GM18520 (cell line): ENCODE data around the gene TALDO1.

Experiments
- ATAC-seq: cut with Tn5 transposase; IDR thresholded peaks from one replicate; pipeline ENCODE4 v1.9.1; 2021; ENCODE audit not compliant: unreplicated experiment

Gene TALDO1

DNA sequence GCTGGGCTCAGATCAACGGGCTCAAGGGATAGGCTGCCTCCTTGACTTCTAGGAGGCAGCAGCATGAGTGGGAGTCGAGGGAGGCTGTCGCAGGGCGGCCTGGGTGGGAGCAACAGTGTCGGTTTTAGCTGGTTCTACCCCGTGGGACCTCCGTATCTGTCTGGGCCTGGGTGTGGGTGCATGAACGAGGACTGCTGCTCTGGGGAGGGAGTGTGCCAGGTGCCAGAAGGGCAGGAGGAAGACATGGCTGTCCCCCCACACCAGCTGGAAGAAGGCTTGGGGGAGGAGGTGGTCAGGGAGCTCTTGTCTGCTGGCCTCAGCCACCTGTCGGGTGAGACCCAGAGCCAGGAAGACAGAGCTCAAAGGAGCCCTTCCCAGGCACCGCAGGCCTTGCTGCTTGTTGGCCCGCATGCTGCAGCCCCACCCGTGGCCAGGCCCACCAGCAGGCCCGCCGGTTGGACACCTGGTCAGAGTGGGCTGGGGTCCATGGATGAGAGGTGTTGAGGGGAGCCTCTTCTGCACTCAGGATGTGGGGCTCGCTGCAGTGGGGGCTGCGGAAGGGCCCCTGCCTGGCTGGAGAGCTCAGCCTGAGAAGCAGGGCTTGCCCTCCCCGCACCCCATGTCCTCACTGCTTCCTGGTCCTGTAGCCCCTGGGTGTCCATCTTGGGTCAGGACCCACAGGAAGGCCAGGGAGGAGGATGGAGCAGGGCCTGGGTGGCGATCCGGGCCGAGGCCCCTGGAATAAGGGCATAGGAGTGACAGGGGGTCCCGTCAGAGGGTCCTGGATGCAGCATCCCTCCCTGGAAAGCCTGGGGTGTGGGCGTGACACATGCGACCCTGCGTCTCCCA, 39.2 kb downstream of the TALDO1 start:
- ATAC-seq, result no peak

DNA sequence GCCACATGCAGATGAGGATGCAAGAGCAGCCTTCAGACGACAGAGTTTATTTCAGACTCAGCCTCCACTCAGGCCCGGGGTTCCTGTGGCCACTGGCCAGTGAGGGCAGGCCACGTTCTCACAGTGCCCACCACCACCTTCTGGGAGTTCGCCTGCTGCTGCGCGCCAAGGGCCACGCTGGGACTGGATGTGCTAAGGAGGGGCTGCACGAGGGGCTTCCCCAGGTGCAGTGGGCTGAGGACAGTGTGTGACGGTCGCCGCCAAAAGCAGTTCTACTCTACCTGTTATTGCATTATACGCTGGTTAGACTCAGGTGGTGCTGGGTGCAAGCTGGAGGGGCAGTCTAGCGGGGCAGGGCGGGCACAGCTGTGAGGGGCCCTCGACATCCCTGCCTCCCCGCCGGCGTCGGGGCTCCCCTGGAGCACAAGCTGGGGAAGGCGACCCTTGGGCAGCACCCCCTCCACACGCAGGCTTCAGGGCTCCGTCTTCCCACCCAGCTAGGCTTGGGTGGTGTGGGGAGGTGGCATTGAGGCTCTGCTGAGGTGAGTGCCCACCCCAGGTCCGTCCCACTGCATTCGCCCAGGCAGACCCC, 39.9 kb downstream of the TALDO1 start:
- ATAC-seq, result no peak

DNA sequence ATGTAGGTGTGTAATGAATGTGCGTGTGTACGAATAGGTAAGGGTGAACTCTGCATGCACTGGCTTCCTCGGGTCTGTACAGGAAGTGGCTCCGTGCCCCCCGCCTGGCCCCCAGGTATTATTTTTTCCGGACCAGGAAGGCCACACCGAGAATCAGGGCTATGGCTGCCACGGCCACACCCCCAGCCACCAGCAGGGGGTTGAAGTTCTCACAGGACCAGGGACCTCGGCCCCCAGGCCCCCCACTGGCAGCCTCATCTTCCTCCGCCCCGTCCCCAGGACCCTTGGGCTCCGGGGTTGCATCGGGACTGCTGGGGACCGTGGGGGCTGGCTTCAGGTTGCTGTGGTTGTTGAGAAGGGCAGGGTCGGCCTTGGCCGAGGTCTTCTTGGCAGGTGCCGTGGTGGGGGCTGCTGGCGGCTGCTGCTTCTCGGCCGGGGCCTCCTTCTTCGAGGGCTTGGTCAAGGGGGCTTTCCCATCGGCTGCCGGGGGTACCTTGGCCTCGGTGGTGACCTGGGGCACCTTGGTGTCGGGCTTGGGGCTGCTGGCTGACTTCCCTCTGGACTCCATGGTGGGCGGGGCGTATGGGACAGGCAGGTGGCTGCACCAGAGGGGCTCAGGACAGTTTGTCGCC, 40.9 kb downstream of the TALDO1 start:
- no peak for ATAC-seq

DNA sequence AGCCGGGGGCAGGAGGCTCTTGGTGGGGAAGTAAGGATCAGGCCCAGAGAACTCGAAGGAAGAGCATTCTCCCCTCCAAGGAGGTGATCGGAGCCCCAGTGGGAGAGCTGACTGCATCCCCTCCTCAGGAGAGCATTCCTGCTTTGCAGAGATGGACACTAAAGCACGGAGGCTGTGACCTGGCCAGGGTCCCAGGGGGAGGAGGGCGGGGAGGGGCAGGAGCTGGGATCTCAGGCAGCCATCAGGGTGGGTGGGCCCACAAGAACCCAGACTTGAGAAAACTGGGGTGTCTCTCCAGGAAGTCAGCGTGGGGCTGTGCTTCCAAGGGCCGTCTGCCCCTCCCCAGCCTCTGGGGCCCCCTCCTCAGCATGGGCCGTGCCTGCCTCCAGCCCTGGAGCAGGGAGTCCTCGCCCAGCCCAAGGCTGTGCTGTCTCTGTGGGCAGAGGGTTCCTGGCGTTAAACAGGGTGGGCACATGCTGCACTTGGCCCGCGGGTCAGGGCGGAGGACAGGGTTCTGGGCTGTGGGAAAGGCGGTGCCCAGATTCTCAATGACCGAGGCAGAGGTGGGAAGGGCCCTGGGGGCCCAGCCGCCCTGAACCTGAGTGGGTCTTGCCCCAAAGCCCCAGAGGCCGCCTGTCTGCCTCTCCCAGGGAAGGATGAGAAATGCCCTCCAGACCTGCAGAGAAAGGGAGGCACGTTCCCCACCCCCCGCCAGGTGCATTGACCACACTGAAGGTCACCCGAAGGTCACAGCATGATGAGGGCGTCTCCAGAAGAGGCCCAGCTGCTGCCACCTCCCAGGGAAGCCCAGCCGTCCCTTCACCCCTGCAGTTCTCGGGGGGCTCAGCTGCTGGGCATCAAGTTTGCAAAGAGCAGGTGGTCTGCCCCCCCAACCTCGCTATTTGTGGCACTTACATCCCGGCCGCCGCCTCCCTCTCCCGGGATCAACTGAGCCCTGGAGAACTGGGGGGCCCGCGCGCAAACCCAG, 42.0 kb downstream of the TALDO1 start:
- no peak for ATAC-seq

DNA sequence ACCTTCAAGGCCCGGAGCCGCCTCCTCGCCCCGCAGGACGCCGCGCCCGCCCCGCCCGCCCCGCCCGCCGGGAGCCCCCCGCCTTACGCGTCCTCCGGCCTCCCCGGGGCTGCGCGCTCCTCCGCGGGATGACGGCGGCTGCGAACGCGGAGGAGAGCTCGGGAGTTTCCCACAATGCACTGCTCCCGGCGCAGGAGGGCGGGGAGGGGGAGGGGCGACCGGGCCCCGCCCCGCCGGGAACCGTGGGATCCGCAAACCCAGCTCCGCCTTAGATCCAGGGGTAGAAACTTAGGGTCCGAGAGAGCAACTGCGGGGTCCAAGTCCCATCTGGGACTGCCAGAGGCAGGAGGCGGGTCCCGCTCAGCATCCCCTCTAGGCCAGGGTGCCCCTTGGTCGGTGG, 42.7 kb downstream of the TALDO1 start, which contains the start of gene CEND1:
CEND1 (minus strand) TSS at position 148 of the 400 bp plus-strand sequence. CDS start 1,514 bp downstream, outside the sequence.
- ATAC-seq, result no peak

DNA sequence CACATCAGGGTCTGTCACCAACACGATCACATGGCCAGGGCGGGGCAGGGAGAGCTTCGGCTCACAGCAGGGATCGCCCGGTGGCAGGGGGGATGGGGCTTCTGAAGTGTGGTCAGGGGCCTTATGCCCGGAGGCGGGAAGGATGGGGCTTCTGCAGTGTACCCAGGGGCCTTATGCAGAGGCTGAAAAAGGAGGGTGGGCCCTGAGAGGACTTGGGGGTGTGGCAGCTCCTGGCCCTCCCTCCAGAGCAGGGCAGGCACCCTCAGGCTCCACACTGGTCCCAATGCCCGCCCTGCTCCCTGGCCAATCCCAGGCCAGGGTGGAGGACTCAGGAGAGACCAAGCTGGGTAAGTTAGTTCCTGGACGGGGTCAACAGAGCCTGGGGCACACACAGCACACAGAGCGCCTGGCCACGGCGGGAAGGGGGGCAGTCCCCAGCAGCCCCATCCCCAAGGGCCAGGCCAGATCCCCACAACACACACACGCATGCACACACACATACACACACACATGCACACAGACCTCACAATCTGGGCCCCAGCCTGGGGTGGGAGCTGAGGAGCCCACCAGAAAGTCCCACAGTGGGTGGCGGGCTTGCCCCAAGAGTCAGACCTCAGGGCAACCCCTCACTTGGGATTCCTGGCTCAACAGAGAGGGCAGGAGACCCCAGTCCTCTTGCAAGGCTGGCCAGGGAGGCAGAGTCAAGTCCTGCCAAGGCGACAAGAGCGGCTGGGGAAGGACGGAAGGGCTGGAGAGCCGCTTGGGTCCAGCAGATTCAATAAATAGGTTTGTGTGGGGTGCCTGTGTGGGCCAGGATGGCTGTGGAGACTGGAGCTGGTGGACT, 43.7 kb downstream of the TALDO1 start:
- ATAC-seq, result no peak

DNA sequence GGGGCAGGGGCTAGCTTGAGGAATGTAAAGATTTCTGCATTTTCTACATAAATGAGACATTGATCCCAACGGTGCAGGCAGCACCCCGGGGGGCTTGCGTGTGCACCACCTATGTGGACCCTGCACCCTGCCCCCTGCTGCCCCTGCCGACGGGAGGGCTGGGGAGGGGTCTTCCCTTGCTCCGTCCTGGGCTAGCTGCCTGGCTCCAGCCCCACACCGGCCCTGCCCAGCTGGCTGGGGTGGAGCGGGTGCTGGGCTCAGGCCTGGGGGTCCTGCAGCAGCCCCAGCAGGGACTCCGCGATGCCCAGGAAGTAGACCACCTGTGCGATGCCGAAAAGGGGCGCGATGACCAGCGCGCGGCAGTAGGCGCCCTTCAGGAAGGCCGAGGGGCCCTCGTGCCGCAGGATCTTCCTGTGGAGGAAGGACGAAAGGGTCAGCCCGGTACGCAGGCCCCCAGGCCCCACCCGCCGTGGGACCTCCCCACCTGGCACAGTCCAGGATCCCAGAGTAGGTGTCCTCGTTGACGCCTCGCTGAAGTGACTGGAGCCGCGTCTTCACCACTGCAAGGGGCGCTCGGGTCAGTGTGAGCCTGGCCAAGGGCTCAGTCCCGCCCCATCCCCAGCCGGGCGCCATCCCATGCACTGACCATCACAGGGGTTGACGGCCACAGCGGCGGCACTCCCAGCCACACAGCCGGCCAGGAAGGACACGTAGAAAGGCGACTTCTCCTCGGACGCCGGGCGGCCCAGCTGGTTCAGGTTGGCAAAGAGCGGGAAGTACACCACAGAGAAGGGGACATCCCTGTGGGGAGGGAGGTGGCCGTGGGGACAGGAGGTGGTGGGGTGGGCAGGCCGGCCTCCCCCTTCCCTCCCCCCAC, 44.6 kb downstream of the TALDO1 start:
- no peak for ATAC-seq

DNA sequence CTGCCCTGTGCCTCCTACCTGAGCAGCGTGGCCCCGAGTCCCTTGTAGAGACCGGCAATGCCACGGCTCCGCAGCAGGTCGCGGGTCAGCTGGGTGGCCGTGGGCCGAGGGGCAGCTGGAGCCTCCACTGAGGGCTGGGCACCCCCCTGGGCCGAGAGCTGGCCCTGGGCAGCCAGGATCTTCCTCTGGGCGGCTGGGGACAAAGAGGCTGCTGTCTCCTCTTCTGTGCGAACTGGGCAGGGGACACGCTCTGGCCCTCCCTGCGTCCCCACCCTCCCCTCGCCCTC, 45.2 kb downstream of the TALDO1 start:
- no peak for ATAC-seq

DNA sequence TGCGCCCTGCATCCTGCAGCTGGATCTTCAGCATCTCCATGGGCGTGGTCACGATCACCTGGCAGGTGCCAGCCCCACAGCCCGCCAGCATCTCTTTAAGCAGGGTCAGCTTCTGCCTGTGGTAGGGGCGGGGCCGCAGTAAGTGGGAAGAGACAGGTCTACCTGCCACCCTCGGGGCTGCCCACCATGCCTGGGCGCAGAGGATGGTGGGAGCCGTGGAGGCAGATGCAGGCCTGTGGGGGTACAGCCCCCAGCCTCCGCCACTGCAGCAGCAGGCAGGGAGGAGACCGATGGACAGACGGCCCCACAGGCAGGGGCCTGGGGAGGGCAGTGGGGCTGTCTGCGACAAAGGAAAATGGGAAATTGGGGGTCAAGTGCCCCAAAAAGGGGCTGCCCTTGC, 45.6 kb downstream of the TALDO1 start:
- ATAC-seq, result no peak

DNA sequence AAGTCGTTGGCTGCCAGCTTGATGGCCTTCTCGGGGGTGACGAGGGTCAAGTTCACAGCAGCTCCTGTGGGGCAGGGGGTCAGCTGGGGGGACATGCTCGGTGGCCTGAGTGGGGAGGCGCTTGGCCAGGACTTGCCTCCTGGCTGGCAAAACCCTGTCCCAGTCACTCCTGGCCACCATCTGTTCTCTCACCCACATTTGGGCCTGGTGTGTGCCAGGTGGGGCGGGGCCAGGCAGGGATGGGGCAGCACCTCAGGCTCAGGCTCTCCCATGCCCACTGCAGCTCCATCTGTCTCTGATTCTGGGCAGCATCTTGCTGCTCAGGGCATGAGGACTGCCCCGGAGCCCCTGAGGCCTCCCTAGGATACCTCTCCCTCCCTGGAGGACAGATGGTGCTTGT, 46.3 kb downstream of the TALDO1 start:
- no peak for ATAC-seq

DNA sequence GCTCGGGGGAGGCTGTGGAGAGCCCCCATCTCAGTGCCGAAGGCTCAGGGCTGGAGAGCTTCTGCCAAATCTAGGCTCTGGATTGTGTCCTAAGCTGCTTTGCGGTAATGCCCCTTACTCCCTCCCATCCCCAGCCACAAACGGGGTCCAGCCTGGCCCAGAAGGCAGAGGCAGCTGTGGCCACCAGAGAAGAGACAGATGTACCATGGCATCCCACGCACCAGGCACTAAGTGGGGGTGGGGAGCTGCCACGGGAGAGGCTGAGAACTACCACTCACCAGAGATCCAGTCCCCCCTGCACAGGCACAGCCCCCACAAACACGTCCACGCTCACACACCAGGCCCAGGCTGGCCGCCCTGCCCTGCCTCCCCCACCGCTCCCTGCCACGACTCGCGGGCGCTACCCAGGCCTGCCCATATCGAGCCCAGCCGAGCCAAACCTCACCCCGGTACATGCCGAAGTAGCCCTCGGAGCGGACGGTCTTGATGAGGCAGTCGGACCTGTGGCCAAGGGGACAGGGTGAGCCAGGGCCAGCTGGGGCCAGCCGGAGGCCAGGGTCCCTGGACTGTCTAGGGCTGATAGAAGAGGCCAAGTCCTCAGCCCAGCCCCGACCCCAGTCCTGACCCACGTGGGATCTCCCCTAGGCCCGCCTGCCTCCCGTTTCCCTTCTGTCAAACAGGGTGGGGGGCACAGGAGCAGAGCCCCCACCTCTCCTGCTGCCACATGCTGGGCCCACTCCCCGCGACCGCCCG, 46.9 kb downstream of the TALDO1 start:
- ATAC-seq, result no peak

DNA sequence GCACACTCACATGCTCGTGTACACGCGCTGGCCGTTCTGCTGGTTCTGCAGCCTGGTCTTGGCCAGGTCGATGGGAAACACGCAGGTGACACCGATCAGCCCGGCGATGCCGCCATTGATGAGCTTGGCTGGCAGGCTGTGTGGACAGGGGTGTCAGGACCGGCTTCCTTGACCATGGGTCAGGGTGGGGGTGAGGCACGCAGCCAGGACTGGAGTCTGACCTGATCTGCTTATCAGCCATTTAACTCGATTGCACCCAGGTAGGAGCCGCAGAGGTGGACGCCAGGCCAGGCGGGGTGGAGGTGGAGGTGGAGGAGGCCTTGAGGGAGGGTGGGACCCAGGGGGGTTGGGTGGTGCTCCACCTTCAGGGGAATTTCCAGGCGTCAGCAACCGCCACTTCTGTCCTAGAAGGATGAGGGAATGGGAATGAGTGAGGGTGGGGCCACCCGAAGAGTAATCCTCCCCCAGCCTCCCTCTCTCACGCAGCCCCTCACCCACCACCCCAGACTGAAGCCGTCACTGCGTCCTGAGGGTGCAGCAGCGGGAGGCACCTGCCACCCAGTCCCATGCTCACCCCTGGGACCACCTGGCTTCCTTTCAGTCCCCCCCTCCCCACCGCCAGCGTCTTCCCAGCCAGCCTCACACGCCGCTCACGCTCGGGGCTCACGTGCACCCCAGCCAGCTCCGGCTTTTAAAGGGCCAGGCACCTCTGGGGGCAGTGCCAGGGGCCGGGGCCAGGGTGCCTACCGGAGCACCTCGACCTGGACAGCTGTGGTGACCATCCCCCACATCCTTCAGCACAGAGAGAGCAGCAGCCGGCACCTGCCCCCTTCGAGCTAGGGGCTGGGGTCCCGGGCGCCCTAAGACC, 47.7 kb downstream of the TALDO1 start:
- ATAC-seq, result no peak

DNA sequence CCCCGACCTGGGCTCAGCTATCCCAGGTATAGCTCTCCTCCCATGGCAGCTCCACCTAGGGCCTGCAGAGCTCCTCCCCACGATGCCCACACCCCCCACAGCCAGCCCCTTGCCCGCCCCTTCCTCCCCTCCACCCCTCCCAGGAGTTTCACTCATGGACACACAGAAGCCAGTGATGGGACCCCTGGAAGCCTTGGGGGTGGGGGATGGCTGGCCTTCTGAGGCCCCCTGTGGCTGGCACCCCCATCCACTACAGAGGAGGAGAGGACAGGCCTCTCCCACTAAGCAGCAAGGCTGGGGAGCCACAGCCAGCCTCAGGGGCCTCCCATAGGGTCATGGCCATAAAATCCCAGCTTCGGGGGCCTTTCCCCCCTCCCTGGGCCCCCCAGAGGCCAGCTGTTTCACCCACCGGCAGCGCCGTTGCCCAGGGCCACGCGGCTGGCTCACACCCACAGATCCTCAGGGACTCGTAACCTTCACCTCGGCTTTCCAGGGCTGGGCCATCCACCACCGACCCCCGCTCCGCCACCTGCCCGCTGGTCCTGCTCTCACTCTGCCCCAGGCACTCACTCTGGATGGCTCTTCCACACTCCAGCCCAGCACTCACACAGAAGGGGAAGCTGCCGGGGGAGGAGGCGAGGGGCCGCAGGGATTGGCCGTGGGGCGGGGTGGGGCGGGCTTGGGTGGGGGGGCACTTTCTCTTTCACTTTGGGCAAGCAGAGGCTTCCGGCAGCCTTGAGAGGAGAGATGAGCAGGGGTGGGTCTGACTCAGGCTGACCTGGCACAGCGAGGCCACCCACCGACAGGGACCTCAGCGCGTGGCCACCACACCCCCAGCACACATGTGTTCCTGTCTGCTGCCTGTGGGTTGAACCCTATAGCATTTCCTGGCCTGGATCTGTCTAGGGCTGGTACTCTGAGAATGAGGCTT, 48.6 kb downstream of the TALDO1 start:
- no peak for ATAC-seq

DNA sequence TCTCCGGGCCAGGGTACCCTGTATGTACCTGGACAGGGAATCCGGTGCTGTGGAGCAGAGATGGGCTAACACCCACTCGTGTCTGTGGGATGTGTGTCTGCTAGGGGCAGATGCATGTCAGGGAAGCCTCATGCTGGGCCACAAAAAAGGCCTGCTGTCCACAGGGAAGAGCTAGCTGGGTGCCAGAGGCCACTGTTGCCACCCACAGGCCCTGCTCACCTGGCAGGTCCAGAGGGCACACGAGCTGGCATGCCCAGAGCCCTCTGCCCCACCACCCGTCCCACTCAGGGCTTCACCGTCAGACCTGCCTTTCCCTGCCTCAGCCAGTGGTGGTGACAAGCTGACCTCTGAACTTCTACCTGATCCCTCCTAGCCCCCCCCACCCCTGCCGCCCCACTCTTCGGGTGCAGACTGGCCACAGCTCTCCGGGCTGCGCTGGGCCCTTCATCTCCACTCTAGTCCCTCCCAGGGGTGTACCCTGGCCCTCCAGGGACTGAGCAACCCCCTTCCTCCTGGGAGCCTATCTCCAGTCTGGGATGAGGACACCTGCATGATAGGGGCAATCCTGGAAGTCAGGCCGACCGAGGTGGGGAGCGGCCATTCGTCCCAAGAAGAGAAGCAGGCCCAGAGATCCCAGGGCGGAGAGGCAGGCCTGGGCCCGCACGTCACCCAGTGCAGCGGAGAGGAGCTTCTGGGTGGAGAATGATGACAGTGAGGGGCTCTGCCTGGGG, 49.5 kb downstream of the TALDO1 start:
- no peak for ATAC-seq

DNA sequence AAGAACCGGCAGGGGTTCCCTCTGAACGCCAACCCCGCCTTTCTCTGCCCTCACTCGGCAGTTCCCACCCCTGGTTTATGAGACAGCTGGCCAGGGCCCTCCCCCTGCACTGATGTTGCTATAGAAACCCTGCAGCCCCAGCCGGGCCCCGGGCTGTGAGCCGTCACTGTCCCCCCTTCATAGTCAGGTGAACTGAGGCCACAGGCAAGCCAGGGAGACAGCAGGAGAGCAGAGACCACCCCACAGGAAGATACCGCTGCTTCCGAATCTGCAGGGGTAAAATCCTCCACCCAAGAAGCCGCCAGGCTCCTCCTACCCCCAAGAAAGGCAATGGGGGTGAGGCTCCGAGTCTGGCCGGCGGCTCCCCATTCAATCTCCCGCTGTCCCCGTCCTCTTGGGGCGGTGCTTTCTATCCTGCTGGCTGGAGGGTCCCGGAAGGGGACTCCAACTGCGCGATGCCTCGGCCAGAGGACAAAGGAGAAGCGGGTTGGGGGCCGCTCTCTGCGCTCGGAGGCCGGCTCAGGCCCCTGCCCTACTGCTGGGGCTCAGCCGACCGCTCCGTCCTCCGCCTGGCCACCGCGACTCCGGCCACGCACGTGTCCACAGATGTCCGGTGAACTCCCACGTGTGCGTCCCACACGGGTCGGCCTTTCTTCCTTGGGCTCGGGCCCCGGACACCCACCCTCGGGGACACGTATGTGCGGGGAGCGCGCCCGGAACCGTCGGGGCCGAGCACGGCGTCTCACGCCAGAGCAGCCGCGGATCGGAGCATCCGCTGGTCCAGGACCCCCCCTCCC, 50.2 kb downstream of the TALDO1 start:
- ATAC-seq, result peak; percentile 21
